CD4-positive, alpha-beta memory T cell (primary cell): Measurements from ENCODE around the gene ABCC3. TPM values are rescaled to one million over a fixed set of nuclear protein-coding genes. Genes with fewer than 3 reads are reported as not detected.
A peak's percentile ranks its signal among the peaks of the same experiment; 100 is the strongest.

Experiments used
- CTCF ChIA-PET: fragments of 350-600 bp; sonication (Branson Sonifier 250); formaldehyde crosslinking; loops from one replicate; lab custom pipeline; 2021; ENCODE audit warnings: inconsistent platforms; ENCODE audit not compliant: partially characterized antibody; lab: Charles Lee
- POLR2A ChIA-PET: fragments of 350-600 bp; sonication (Branson Sonifier 250); formaldehyde crosslinking; loops from one replicate; lab custom pipeline; 2021; ENCODE audit not compliant: partially characterized antibody; lab: Charles Lee
- DNase-seq, 5 donors: peaks; one replicate each; pipeline versions ENCODE4 v3.0.0 to v3.0.0-alpha.2; 2020 to 2022; ENCODE audit warnings: mixed read lengths in 1 of 5
- H3K27ac ChIP-seq: one replicate; pipeline ENCODE4 v1.7.0; 2013; ENCODE audit warnings: low read depth, low read length
- H3K27me3 ChIP-seq: 2 replicates; pipeline ENCODE4 v1.7.0; 2013; ENCODE audit warnings: mild to moderate bottlenecking, low read length, moderate library complexity; ENCODE audit not compliant: insufficient read depth
- H3K36me3 ChIP-seq: 2 replicates; pipeline ENCODE4 v1.7.0; 2013; ENCODE audit warnings: mild to moderate bottlenecking, low read length, moderate library complexity; ENCODE audit not compliant: insufficient read depth
- H3K4me1 ChIP-seq: 2 replicates; pipeline ENCODE4 v1.7.0; 2013; ENCODE audit warnings: mild to moderate bottlenecking, low read length, moderate library complexity; ENCODE audit not compliant: insufficient read depth
- H3K4me3 ChIP-seq, 2 donors: one replicate each; pipeline ENCODE4 v1.7.0; 2013; ENCODE audit warnings: low read length in 2 of 2, mild to moderate bottlenecking in 1 of 2
- H3K9me3 ChIP-seq, 2 donors: one replicate each; pipeline ENCODE4 v1.7.0; 2013; ENCODE audit warnings: low read length in 2 of 2, control low read depth in 1 of 2; ENCODE audit not compliant: control insufficient read depth in 1 of 2
- H3K27ac Mint-ChIP-seq, 7 donors: one replicate each; pipeline ENCODE4 v1.8.0; 2020 to 2021; ENCODE audit warnings: mixed read lengths in 7 of 7, mild to moderate bottlenecking in 6 of 7, inconsistent platforms in 3 of 7, moderate library complexity in 3 of 7
- H3K27me3 Mint-ChIP-seq, 2 donors: one replicate each; pipeline ENCODE4 v1.8.0; 2020 to 2021; ENCODE audit warnings: mixed read lengths in 2 of 2
- H3K36me3 Mint-ChIP-seq, 2 donors: one replicate each; pipeline ENCODE4 v1.8.0; 2020 to 2021; ENCODE audit warnings: mixed read lengths in 2 of 2, inconsistent platforms in 1 of 2, mild to moderate bottlenecking in 1 of 2
- H3K4me1 Mint-ChIP-seq, 4 donors: one replicate each; pipeline ENCODE4 v1.8.0; 2020 to 2021; ENCODE audit warnings: mixed read lengths in 4 of 4, mild to moderate bottlenecking in 1 of 4
- H3K4me3 Mint-ChIP-seq, 8 donors: one replicate each; pipeline ENCODE4 v1.8.0; 2020 to 2021; ENCODE audit warnings: mixed read lengths in 8 of 8, mild to moderate bottlenecking in 7 of 8, moderate library complexity in 6 of 8, inconsistent platforms in 3 of 8
- H3K9me3 Mint-ChIP-seq, 8 donors: one replicate each; pipeline ENCODE4 v1.8.0; 2020 to 2021; ENCODE audit warnings: mixed read lengths in 8 of 8, mild to moderate bottlenecking in 5 of 8, inconsistent platforms in 3 of 8, moderate library complexity in 1 of 8
- intact Hi-C: fragments of 100-400 bp; cut with micrococcal nuclease; formaldehyde crosslinking; loops from one replicate; pipeline ENCODE4 v1.15.1; 2023
- polyA plus RNA-seq, 2 donors: library from polyadenylated mRNA; unstranded; fragments of 300-500 nt; fragmentation: Illumina TruSeq; gene quantifications; one replicate each; pipeline ENCODE4 v1.2.3, GENCODE V29; 2021
- total RNA-seq, 2 experiments: library from RNA; stranded (reverse); gene quantifications; one replicate each; pipeline ENCODE4 v1.2.3, GENCODE V29; 2021

ABCC3 gene
- total and polyA plus RNA-seq, 4 experiments from 2014 or later = 0.86 to 1.6 TPM; not detected in 2

DNA sequence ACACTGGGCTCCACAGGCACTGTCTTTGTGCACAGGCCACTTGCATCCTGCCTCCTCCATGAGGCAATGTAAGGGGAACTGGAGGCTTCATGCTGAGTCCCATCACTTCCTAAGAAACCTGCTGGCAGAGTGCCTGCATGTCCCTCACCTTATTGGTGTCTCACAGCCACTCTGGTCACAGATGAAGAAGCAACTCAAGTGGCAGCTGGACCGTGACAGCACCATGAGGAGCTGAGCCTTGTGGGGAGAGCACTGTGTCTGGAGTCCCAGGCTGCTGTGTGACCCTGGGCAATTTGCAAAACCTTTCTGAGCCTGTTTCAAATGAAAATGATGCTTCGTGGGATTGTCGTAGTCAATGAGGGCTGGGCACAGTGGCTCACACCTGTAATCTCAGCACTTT, 53.6 kb downstream of the ABCC3 start:
- no peak overlapping the region for H3K4me3 ChIP-seq
- peaks cover 0 to 2% (median 0%) of the 10 kb centered on the region in 8 donors for H3K9me3 Mint-ChIP-seq
- no peak overlapping the region for H3K27ac ChIP-seq
- H3K4me1 Mint-ChIP-seq = peaks cover 0 to 4% (median under 1%) of the 10 kb centered on the region in 4 donors
- H3K4me3 Mint-ChIP-seq = no peak overlapping the region
- no peaks in the 10 kb centered on the region for H3K9me3 ChIP-seq
- no peaks in the 10 kb centered on the region for H3K4me1 ChIP-seq
- peaks cover 6% of the 10 kb centered on the region for H3K36me3 ChIP-seq
- H3K27me3 Mint-ChIP-seq = no peaks in the 10 kb centered on the region
- DNase-seq = no peak
- intact Hi-C loops = no loop called here
- H3K36me3 Mint-ChIP-seq = peaks cover 9 to 11% of the 10 kb centered on the region in 2 donors
- no peaks in the 10 kb centered on the region for H3K27me3 ChIP-seq
- ChIA-PET CTCF (no interaction called here), POLR2A (no interaction called here)
- no peak overlapping the region for H3K27ac Mint-ChIP-seq

DNA sequence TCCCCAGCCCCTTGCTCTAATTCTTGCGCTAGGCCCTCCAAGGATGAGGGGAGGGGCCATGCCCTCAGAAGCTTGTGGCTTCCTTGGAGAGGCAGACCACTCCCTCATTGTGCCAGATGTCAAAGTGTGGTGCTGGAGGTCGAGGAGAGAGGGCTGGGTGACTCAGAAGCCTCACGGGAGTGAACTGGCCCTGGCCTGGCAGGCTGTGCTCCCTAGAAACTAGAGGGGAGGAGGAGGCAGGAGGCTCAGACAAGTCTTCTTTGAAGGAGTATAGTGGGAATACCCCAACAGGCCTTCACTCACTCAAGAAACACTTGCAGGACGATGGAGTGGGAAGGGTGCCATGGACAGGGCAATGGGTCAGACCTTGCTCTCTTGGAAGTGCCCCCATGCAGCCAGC, 54.6 kb downstream of the ABCC3 start:
- DNase-seq = no peak
- intact Hi-C loops = no loop called here
- peaks cover 0 to 2% (median 0%) of the 10 kb centered on the region in 8 donors for H3K9me3 Mint-ChIP-seq
- ChIA-PET CTCF (no interaction called here), POLR2A (no interaction called here)
- H3K27me3 Mint-ChIP-seq = no peaks in the 10 kb centered on the region
- no peaks in the 10 kb centered on the region for H3K4me1 ChIP-seq
- H3K9me3 ChIP-seq = no peaks in the 10 kb centered on the region
- H3K27me3 ChIP-seq = no peaks in the 10 kb centered on the region
- H3K36me3 Mint-ChIP-seq = peaks cover 13 to 16% of the 10 kb centered on the region in 2 donors
- no peak overlapping the region for H3K4me3 Mint-ChIP-seq
- no peak overlapping the region for H3K27ac Mint-ChIP-seq
- peaks cover 0 to 4% (median under 1%) of the 10 kb centered on the region in 4 donors for H3K4me1 Mint-ChIP-seq
- H3K36me3 ChIP-seq = peaks cover 9% of the 10 kb centered on the region
- no peak overlapping the region for H3K27ac ChIP-seq
- no peak overlapping the region for H3K4me3 ChIP-seq

DNA sequence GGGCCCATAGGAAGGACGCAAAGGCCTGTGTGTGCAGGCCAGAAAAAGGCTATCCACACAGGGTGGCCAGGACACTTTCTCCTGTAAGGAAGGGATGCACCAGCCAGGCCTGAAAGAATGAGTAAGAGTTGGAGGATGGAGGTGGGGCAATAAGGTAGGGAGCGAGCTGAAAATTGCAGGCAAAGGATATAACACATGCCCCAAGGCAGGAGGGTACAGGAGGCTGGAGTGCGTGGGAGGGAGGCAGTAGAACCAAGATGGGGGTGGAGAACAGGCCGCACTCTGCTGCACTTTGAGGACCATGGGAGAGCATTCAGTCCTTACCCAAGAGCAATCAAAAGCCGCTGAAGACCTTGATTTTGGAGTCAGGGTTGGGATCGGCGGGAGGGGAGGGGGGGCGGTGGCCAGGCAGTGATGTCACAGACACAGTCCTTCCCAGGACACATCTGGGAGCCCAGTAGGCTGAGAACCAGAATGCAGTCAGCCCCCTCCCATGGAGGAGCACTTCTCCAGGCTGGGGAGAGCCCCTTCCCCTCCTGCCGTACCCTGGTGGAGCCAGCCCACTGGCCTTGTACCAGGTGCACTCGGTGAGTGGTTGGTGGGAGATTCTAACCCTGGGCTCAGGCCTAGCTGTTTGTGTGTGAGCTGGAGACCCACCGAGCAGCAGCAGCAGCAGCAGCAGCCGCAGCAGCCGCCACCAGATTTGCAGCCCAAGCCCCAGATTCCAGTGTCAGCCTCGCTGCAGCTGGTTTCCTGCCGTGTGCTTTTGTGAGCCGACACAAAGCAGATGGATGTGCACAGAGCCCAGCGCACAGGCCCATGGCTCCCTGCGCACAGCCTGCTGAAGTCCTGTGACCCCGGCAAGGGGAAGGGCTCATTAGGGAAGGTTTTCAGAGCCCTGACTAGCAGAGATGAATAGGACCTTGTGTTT, 55.5 kb downstream of the ABCC3 start:
- peak overlapping the region in 2 of 7 donors; percentile 80 to 85 for H3K27ac Mint-ChIP-seq
- no peaks in the 10 kb centered on the region for H3K9me3 ChIP-seq
- H3K36me3 Mint-ChIP-seq = peaks cover 21 to 22% of the 10 kb centered on the region in 2 donors
- no peak overlapping the region for H3K4me3 Mint-ChIP-seq
- H3K4me3 ChIP-seq = no peak overlapping the region
- POLR2A ChIA-PET = no interaction called here
- no peaks in the 10 kb centered on the region for H3K27me3 Mint-ChIP-seq
- H3K4me1 ChIP-seq = no peaks in the 10 kb centered on the region
- H3K4me1 Mint-ChIP-seq = peaks cover 0 to 4% (median under 1%) of the 10 kb centered on the region in 4 donors
- H3K36me3 ChIP-seq = peaks cover 18% of the 10 kb centered on the region
- no peaks in the 10 kb centered on the region for H3K27me3 ChIP-seq
- H3K27ac ChIP-seq = no peak overlapping the region
- peaks cover 0 to 2% (median 0%) of the 10 kb centered on the region in 8 donors for H3K9me3 Mint-ChIP-seq
- CTCF ChIA-PET = no interaction called here
- no peak for DNase-seq
- intact Hi-C loops = no loop called here

DNA sequence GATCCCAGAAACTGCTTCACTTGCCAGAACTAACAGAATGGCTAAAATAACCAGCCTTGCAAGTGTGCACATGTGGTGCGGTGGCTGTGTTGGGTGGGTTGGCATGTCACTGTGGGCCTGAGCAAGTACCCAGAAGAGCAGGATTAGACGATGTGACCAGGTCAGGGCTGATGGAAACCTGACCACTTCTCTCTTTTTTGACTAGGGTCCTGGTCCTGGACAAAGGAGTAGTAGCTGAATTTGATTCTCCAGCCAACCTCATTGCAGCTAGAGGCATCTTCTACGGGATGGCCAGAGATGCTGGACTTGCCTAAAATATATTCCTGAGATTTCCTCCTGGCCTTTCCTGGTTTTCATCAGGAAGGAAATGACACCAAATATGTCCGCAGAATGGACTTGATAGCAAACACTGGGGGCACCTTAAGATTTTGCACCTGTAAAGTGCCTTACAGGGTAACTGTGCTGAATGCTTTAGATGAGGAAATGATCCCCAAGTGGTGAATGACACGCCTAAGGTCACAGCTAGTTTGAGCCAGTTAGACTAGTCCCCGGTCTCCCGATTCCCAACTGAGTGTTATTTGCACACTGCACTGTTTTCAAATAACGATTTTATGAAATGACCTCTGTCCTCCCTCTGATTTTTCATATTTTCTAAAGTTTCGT, 56.3 kb downstream of the ABCC3 start:
- Histone ChIP-seq H3K27me3 (no peaks in the 10 kb centered on the region), H3K4me3 (no peak overlapping the region), H3K36me3 (peaks cover 26% of the 10 kb centered on the region), H3K9me3 (no peaks in the 10 kb centered on the region), H3K4me1 (no peaks in the 10 kb centered on the region), H3K27ac (no peak overlapping the region)
- Mint-ChIP-seq H3K4me1 (peaks cover 0 to 5% (median 2%) of the 10 kb centered on the region in 4 donors), H3K9me3 (peaks cover 0 to 2% (median 0%) of the 10 kb centered on the region in 8 donors), H3K27me3 (no peaks in the 10 kb centered on the region), H3K36me3 (peaks cover 29 to 30% of the 10 kb centered on the region in 2 donors), H3K27ac (no peak overlapping the region), H3K4me3 (no peak overlapping the region)
- no peak for DNase-seq
- intact Hi-C loops = no loop called here
- CTCF ChIA-PET = no interaction called here
- POLR2A ChIA-PET = interaction anchor here (2.0 kb wide), 1 partner anchor 17 kb away, joined by 6 read pairs; the partner anchor contains the start of gene ANKRD40

DNA sequence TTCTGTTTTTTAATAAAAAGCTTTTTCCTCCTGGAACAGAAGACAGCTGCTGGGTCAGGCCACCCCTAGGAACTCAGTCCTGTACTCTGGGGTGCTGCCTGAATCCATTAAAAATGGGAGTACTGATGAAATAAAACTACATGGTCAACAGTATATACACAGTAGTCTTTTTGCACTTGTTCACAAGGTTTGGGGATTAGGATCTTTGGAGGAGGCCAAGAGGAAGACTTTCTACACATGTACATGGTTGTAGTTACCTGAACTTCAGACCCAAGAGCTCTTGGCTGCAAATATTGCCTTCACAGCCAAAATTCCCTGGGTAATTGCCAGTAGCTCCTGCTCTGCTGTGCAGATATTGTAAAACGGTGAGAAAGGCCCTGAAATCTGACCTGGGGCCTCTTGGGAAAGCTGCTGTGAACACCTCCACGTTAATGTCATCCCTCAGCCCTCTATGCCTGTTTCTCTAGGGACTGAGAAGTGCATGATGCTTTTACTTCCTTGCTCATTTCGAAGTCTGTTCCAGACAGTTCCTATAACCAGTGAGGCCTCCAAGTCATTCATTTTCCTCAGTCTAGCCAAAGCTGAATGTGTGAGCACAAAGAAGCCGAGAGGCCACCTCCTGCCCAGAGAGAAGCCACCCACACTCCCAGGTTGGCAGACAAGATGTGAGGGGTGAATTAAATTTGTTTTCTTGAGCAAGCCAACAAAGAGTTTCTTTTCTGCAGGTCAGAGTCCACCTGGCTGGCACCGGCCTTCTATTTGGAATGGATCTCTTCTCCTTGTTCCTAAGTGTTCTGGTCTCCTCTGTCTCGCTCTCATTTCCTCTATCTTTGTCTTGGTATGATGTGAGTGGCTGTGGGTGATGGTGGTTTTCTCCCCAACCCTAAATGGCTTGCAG, 57.1 kb downstream of the ABCC3 start:
- DNase-seq = no peak
- Mint-ChIP-seq H3K4me3 (no peak overlapping the region), H3K27me3 (no peaks in the 10 kb centered on the region), H3K9me3 (peaks cover 0 to 2% (median 0%) of the 10 kb centered on the region in 8 donors), H3K36me3 (peaks cover 35 to 38% of the 10 kb centered on the region in 2 donors), H3K27ac (peak overlapping the region in 1 of 7 donors; percentile 47), H3K4me1 (peaks cover 0 to 5% (median 2%) of the 10 kb centered on the region in 4 donors)
- no peak overlapping the region for H3K27ac ChIP-seq
- H3K4me3 ChIP-seq = no peak overlapping the region
- no peaks in the 10 kb centered on the region for H3K4me1 ChIP-seq
- ChIA-PET POLR2A (interaction anchor here (2.0 kb wide), 1 partner anchor 16 kb away, joined by 6 read pairs; the partner anchor contains the start of gene ANKRD40), CTCF (no interaction called here)
- H3K36me3 ChIP-seq = peaks cover 34% of the 10 kb centered on the region
- H3K9me3 ChIP-seq = no peaks in the 10 kb centered on the region
- intact Hi-C loops = no loop called here
- H3K27me3 ChIP-seq = no peaks in the 10 kb centered on the region

DNA sequence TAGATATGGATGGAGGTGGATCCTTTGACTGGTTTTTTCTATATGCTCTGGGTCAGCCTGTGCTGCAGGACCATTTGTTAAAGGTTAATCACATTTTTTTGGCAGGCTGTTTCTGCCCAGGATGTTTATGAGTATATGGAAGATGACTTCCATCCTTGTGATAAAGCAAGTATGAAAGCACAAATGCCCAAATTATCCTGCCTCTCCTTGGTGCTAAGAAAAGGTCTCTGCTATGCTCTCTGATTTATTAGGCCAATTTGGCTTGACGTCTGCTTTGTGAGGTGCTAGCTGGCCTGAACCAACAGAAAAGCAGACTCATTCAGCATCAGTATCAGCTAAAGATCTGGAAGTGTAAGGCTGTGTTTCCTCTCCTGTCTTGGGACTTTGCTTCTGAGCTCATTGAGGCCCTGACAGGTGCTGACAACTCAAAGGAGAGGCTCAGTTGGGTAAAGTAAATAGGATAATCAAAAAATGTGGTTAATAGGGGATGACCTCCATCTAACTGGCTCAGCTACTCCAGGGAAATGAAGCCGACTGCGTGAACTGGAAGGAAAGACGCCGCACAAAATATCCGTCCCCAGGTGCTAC, 57.9 kb downstream of the ABCC3 start:
- Mint-ChIP-seq H3K27me3 (no peaks in the 10 kb centered on the region), H3K36me3 (peaks cover 42 to 45% of the 10 kb centered on the region in 2 donors), H3K4me3 (no peak overlapping the region), H3K4me1 (peaks cover under 1 to 9% (median 6%) of the 10 kb centered on the region in 4 donors), H3K9me3 (no peaks in the 10 kb centered on the region), H3K27ac (no peak overlapping the region)
- Histone ChIP-seq H3K4me3 (no peak overlapping the region), H3K9me3 (no peaks in the 10 kb centered on the region), H3K36me3 (peaks cover 41% of the 10 kb centered on the region), H3K27ac (no peak overlapping the region), H3K27me3 (no peaks in the 10 kb centered on the region), H3K4me1 (peaks cover 1% of the 10 kb centered on the region)
- intact Hi-C loops = no loop called here
- POLR2A ChIA-PET = interaction anchor here (2.0 kb wide), 1 partner anchor 15 kb away, joined by 6 read pairs; the partner anchor contains the start of gene ANKRD40
- DNase-seq = no peak
- CTCF ChIA-PET = no interaction called here
